Common myeloid progenitor, CD34-positive (primary cell): ENCODE measurements around the gene NEDD9.

Source experiments
- CTCF ChIA-PET: fragments of 350-600 bp; sonication (Branson Sonifier 250); formaldehyde crosslinking; loops from one replicate; lab custom pipeline; 2021; ENCODE audit warnings: antibody characterized with exemption; lab: Charles Lee
- POLR2A ChIA-PET: fragments of 350-600 bp; sonication (Branson Sonifier 250); formaldehyde crosslinking; loops from one replicate; lab custom pipeline; 2021; ENCODE audit warnings: antibody characterized with exemption; lab: Charles Lee
- DNase-seq, 3 donors: peaks; one replicate each; pipeline versions ENCODE4 v3.0.0 to v3.0.0-alpha.2; 2013
- H3K27ac ChIP-seq, 2 experiments: 1 replicate in 1 of 2; 2 replicates in 1 of 2; pipeline ENCODE4 v1.7.0; 2013; ENCODE audit warnings: inconsistent platforms in 2 of 2, low read length in 2 of 2, mild to moderate bottlenecking in 2 of 2, low read depth in 1 of 2, moderate library complexity in 1 of 2; ENCODE audit not compliant: severe bottlenecking in 2 of 2, insufficient read depth in 1 of 2, poor library complexity in 1 of 2
- H3K27me3 ChIP-seq, 5 experiments: replicated peaks in 2 of 5; 1 replicate in 3 of 5; 2 replicates in 2 of 5; pipeline versions ENCODE4 v1.6.1 to v1.7.0; 2013; ENCODE audit warnings: low read length in 4 of 5, mild to moderate bottlenecking in 2 of 5, moderate library complexity in 2 of 5, inconsistent platforms in 1 of 5; ENCODE audit not compliant: insufficient read depth in 5 of 5, control insufficient read depth in 4 of 5
- H3K36me3 ChIP-seq, 4 experiments: 1 replicate in 2 of 4; 2 replicates in 2 of 4; pipeline versions ENCODE4 v1.6.1 to v1.7.0; 2013; ENCODE audit warnings: low read length in 3 of 4, control low read depth in 1 of 4, mild to moderate bottlenecking in 1 of 4; ENCODE audit not compliant: control insufficient read depth in 4 of 4, insufficient read depth in 4 of 4
- H3K4me1 ChIP-seq, 4 experiments: 1 replicate in 3 of 4; 2 replicates in 1 of 4; pipeline versions ENCODE4 v1.6.1 to v1.7.1; 2013; ENCODE audit warnings: low read length in 3 of 4, mild to moderate bottlenecking in 3 of 4, control low read depth in 1 of 4, inconsistent platforms in 1 of 4, moderate library complexity in 1 of 4; ENCODE audit not compliant: control insufficient read depth in 4 of 4, insufficient read depth in 4 of 4; ENCODE audit errors: control extremely low read depth in 1 of 4
- H3K4me3 ChIP-seq, 7 experiments: 1 replicate in 4 of 7; 2 replicates in 3 of 7; pipeline versions ENCODE4 v1.5.1 to v1.7.0; 2013; ENCODE audit warnings: mild to moderate bottlenecking in 7 of 7, low read length in 6 of 7, moderate library complexity in 6 of 7, inconsistent platforms in 2 of 7, low read depth in 2 of 7, control low read depth in 1 of 7; ENCODE audit not compliant: insufficient read depth in 4 of 7, control insufficient read depth in 1 of 7; ENCODE audit errors: extremely low read depth in 1 of 7
- H3K9me3 ChIP-seq, 5 experiments: 1 replicate in 4 of 5; 2 replicates in 1 of 5; pipeline versions ENCODE4 v1.6.1 to v1.7.1; 2013; ENCODE audit warnings: low read length in 4 of 5, mild to moderate bottlenecking in 2 of 5, inconsistent platforms in 1 of 5, low read depth in 1 of 5, moderate library complexity in 1 of 5; ENCODE audit not compliant: control insufficient read depth in 4 of 5, insufficient read depth in 2 of 5; ENCODE audit errors: control extremely low read depth in 1 of 5
- WGBS: methylation state at CpG from one replicate; pipeline ENCODE4 v1.1.5; 2013; ENCODE audit not compliant: insufficient coverage; 5-methylcytosine and 5-hydroxymethylcytosine counted together

NEDD9 gene

DNA sequence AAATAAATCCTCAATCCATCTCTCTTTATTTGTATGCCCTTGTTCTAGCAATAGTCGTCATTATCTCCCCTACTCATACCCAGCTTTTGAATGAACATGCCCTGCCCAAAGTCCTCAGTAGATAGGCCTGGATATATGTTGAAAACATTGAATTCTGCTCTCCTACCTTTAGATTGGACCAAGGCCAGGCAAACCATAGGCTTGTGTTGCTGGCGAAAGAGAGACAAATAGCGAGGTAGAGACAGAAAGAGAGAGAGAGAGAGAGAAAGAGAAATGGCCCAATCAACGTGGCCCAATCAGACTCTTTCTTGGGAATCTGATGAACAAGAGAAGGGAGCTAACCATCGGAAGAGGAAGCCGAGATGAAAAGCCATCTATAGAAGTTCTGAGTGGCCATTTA, 45.2 kb downstream of the NEDD9 start:
- Histone ChIP-seq H3K27ac (no peak overlapping the region), H3K27me3 (no peaks in the 10 kb centered on the region), H3K4me3 (no peak overlapping the region), H3K36me3 (peaks cover 0 to 36% (median 14%) of the 10 kb centered on the region in 4 experiments), H3K9me3 (no peaks in the 10 kb centered on the region), H3K4me1 (peaks cover 0 to 3% (median under 1%) of the 10 kb centered on the region in 4 experiments)
- no peak for DNase-seq
- WGBS = 95% methylated on average over 5 of the region's 6 CpGs
- CTCF ChIA-PET = interaction anchor here (2.8 kb wide), 1 partner anchor 11 kb away, joined by 7 read pairs; no protein-coding TSS in a partner anchor
- POLR2A ChIA-PET = interaction anchor here (0.7 kb wide), 1 partner anchor 11 kb away, joined by 3 read pairs; no protein-coding TSS in a partner anchor

DNA sequence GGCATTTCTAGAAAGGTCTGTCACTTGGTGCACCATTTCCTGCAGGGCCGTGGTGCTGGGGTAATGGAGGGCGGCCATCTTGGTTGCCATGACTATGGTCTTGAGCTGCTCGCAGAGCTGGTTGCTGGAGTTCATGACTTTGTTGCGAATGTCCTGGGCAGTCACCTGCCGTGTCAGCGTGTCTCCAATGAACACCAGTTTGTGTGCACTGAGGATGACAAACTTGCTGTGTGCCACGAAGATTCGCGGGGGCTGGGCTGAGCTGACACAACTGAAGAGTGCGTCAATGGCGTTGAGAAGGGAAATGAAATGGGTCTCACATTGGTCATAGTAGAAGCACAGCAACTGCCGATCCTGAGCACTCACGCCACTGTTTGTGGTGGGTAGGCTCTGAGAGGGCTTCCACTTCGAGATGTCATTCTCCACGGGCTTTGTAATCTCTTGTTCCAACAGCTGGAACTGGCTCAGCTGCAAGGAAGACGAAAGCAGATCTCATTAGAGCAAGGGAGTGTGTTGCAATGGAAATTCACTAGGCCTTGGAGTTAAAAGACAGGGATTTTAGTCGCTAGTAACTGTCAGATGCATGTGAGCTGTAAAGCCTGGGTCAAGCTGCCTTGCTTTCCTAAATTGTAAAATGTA, 47.1 kb downstream of the NEDD9 start:
- H3K27me3 ChIP-seq = no peaks in the 10 kb centered on the region
- ChIA-PET POLR2A (no interaction called here), CTCF (interaction anchor here (1.7 to 2.8 kb wide), 3 partner anchors 9 to 311 kb away, joined by 7 to 8 read pairs (median 7); no protein-coding TSS in a partner anchor)
- peak in 1 of 3 donors; percentile 25 for DNase-seq
- H3K4me1 ChIP-seq = peaks cover 0 to 3% (median under 1%) of the 10 kb centered on the region in 4 experiments
- no peak overlapping the region for H3K4me3 ChIP-seq
- H3K36me3 ChIP-seq = peaks cover 0 to 23% (median 10%) of the 10 kb centered on the region in 4 experiments
- H3K27ac ChIP-seq = no peak overlapping the region
- H3K9me3 ChIP-seq = peaks cover 0 to 5% (median 0%) of the 10 kb centered on the region in 5 experiments
- 97% methylated on average over 15 of the region's 17 CpGs for WGBS

DNA sequence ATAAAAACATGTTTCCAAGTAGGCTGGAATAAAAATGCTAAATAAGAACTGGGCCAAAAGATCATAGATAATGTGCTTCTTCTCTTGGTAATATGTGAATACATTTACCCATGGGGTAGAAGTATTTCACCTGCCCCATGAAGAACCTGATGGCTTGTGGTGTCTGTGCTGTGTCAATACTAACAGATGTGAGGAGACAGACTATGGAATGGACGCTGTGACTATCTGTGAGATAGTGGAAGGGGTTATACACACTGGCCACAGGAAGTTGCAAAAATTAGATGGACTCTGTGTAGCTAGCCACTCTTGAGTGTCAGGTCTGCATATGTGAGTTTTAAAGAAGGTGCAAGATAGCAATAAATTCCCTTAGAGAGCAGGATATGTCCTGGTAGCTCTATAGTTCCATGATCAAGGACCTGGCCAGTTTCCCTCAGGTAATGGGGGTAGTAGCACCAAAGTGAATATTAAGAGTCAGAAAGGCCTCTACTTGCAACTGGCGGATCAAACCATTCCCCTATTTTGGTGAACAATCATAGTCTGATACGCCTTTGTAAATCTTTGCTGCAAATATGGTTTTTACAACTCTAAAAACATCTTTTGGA, 48.6 kb downstream of the NEDD9 start:
- peaks cover 0 to 7% (median 0%) of the 10 kb centered on the region in 5 experiments for H3K9me3 ChIP-seq
- DNase-seq = no peak
- ChIA-PET POLR2A (no interaction called here), CTCF (no interaction called here)
- peaks cover 0 to 14% (median 6%) of the 10 kb centered on the region in 4 experiments for H3K36me3 ChIP-seq
- H3K4me1 ChIP-seq = peaks cover 0 to 3% (median under 1%) of the 10 kb centered on the region in 4 experiments
- WGBS = 100% methylated on average over 1 of the region's 3 CpGs
- no peak overlapping the region for H3K27ac ChIP-seq
- H3K4me3 ChIP-seq = no peak overlapping the region
- H3K27me3 ChIP-seq = no peaks in the 10 kb centered on the region

DNA sequence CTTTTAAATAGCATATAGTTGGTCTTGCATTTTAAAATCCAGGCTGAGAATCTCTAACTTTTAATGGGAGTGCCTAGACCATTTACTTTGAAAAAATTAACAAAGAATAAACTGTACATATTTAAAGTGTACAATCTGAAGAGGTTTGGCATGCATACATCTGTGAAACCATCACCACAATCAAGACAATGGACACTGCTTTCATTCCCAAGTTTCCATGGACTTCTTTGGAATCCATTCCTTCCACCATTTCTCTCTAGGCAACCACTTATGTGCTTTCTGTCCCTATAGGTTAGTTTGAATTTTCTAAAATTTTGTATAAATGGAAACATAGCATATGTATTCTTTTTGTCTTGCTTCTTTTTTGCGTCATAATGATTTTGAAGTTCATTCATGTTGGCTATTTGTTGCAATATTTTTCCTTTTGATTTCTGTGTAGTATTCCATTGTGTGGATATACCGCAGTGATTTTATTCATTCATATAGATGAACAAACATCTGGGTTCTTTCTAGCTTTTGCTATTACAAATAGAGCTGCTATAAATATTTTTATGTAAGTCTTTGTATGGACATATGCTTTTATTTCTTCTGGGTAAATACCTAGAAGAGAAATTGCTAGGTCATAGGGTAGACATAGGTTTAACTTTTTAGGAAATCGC, 50.9 kb downstream of the NEDD9 start:
- CTCF ChIA-PET = no interaction called here
- Histone ChIP-seq H3K27me3 (no peaks in the 10 kb centered on the region), H3K36me3 (peaks cover 0 to 9% (median 5%) of the 10 kb centered on the region in 4 experiments), H3K4me3 (no peak overlapping the region), H3K27ac (no peak overlapping the region), H3K4me1 (no peaks in the 10 kb centered on the region), H3K9me3 (peaks cover 0 to 7% (median 0%) of the 10 kb centered on the region in 5 experiments)
- no CpG with 5 or more reads among the region's 3 CpGs for WGBS
- POLR2A ChIA-PET = no interaction called here
- DNase-seq = no peak

DNA sequence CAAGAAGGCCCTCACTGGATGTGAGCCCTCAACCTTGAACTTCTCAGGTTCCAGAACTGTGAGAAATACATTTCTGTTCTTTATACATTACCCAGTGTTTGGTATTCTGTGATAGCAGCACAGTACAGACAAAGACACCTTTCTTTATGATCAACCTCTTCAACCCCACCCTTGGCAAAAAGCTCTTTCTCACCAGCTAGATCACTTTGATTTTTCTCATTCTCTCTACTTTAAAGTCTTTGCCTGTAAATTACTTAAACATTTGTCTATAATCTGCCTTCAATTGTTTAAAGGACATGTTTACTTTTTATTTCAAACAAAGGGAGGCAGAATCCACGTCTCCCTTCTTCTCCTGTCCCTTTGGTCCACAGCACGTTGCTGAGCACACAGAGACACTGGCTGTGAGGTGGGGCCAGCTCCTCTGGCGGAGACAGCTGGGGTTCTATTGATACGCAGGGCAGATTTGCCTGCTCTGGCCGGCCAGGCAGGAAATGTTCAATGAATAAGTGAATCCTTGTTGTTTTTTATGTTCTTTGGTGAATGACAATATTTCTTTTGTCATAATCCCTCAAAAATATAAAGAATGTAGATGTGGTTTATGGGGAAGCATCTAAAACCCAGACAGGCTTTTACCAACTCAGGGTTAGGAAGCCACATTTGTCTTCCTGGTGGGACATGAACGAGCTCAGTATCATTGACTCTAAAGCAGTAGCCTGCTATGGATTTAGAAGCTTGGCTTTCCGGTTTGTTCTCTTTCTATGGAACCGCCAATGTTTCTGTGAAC, 52.9 kb downstream of the NEDD9 start:
- POLR2A ChIA-PET = no interaction called here
- no peaks in the 10 kb centered on the region for H3K4me1 ChIP-seq
- no peak overlapping the region for H3K27ac ChIP-seq
- no peak overlapping the region for H3K4me3 ChIP-seq
- DNase-seq = no peak
- WGBS = 100% methylated on average over 3 of the region's 8 CpGs
- CTCF ChIA-PET = interaction anchor here (0.5 to 1.8 kb wide), 4 partner anchors 8 to 237 kb away, joined by 3 to 6 read pairs (median 4); no protein-coding TSS in a partner anchor
- H3K36me3 ChIP-seq = no peaks in the 10 kb centered on the region
- peaks cover 0 to 7% (median 0%) of the 10 kb centered on the region in 5 experiments for H3K9me3 ChIP-seq
- no peaks in the 10 kb centered on the region for H3K27me3 ChIP-seq

DNA sequence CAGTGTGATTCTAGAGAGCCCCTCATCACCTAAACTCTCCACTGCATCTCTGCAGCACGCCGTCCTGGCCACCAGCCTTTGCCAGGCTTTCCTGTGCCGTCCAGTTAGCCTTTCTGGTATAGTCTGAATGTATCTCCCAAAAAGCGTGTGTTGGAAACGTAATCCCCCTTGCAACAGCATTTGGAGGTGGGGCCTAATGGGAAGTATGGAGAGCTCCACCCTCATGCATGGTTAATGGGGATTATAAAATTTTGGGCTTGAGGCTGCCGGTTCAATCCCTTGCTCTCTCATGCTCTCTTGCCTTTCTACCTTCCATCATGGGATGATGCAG, 53.4 kb downstream of the NEDD9 start:
- Histone ChIP-seq H3K27ac (no peak overlapping the region), H3K9me3 (peaks cover 0 to 7% (median 0%) of the 10 kb centered on the region in 5 experiments), H3K36me3 (no peaks in the 10 kb centered on the region), H3K4me1 (no peaks in the 10 kb centered on the region), H3K4me3 (no peak overlapping the region), H3K27me3 (no peaks in the 10 kb centered on the region)
- CTCF ChIA-PET = interaction anchor here (1.8 kb wide), 1 partner anchor 10 kb away, joined by 6 read pairs; no protein-coding TSS in a partner anchor
- DNase-seq = no peak
- 98% methylated on average over 6 of the region's 6 CpGs for WGBS
- POLR2A ChIA-PET = no interaction called here
